ENCODE measurements around the gene LIAS.

DNA sequence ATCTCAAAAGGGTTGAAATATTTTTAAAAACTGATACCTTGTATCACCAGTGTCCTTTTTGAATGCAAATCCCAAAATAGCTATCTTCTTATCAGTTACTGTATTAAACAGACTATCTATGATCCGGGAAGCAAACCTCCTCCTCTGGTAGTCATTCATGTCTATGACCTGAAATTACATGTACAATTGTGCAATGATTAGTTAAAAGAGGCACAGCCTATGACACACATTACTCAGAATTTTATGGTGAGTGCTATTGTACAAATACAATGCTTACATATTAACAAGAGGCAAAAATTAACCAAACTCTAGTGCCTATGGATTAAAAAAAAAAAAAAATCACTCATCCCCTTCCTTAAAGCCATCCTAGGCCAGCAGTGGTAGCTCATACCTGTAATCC, 46.7 kb downstream of the LIAS start:
- TF ChIP-seq EZH2phosphoT487 (IDR thresholded peaks at IDR 0.05; ENCODE audit: insufficient read depth, low read depth) (no peak), EZH2 (IDR thresholded peaks at IDR 0.05; ENCODE audit: insufficient read depth, poor library complexity, severe bottlenecking) (no peak)

Measured in GM23248 (cell line).